SU-DHL-6 (cell line): ENCODE results near the gene DAW1.

Source experiments
- EZH2phosphoT487 ChIP-seq: fragments of 200-600 bp; sonication (generic), shearing (Covaris generic); conservative IDR thresholded peaks from 2 replicates; pipeline ENCODE4 v1.6.1; 2018; ENCODE audit warnings: mild to moderate bottlenecking, antibody characterized with exemption, low read length, moderate library complexity, mixed read lengths
- TF ChIP-seq, protein P1 (sequence below): fragments of 200-600 bp; sonication (generic); IDR thresholded peaks from one replicate; pipeline ENCODE4 v1.5.1; 2017; ENCODE audit warnings: antibody characterized with exemption, mild to moderate bottlenecking, low read length, moderate library complexity; ENCODE audit not compliant: insufficient read depth, poor library complexity, severe bottlenecking

DNA sequence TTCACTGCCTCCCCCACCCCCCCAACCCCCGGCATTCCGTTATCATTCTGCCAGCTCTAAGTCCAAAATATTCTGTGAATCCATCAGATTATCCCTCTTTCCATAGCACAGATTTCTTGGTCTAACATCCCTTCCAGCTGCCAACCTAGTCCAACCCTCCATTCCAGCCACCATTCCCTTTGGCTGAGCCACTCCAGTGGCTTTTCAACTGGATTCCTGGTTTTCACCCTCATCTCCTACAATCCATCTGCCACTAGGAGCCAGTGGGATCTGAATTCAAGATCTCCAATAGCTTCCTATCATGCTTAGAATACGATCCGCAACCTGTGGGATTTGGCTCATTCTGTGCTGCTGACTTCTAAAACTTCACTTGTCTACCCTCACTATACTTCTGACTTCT, 1.2 kb downstream of the DAW1 start:
- TF ChIP-seq, protein P1, sequence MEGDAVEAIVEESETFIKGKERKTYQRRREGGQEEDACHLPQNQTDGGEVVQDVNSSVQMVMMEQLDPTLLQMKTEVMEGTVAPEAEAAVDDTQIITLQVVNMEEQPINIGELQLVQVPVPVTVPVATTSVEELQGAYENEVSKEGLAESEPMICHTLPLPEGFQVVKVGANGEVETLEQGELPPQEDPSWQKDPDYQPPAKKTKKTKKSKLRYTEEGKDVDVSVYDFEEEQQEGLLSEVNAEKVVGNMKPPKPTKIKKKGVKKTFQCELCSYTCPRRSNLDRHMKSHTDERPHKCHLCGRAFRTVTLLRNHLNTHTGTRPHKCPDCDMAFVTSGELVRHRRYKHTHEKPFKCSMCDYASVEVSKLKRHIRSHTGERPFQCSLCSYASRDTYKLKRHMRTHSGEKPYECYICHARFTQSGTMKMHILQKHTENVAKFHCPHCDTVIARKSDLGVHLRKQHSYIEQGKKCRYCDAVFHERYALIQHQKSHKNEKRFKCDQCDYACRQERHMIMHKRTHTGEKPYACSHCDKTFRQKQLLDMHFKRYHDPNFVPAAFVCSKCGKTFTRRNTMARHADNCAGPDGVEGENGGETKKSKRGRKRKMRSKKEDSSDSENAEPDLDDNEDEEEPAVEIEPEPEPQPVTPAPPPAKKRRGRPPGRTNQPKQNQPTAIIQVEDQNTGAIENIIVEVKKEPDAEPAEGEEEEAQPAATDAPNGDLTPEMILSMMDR = no peak
- TF ChIP-seq EZH2phosphoT487 = no peak
